ENCODE data around the gene BPIFB2. TPM values are rescaled to one million over a fixed set of nuclear protein-coding genes. Genes with fewer than 3 reads are reported as not detected.

Gene BPIFB2
- total RNA-seq, 1 donor from 2014 or later = not detected

DNA sequence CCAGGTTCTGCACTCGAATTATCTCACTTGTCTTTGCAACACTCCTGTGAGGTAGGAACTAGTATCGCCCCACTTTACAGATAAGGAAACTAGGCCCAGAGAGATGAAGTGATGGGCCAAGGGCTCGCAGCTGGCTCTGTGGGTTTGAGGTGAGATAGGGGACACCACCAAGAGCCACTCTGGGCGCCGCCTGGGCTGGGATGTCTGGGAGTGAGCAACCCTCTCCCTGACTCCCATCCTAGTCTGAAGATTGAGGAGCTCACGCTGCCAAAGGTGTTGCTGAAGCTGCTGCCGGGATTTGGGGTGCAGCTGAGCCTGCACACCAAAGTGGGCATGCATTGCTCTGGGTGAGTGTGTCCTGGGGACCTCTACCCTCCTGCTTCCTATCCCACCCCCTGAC, 51.6 kb downstream of the BPIFB2 start:
- Mint-ChIP-seq H3K9me3 (ENCODE audit: unreplicated experiment) (no peaks in the 10 kb centered on the region), H3K36me3 (ENCODE audit: low read depth, unreplicated experiment) (no peaks in the 10 kb centered on the region), H3K27ac (ENCODE audit: unreplicated experiment) (no peak overlapping the region), H3K4me1 (ENCODE audit: unreplicated experiment) (peaks cover 10% of the 10 kb centered on the region), H3K4me3 (ENCODE audit: unreplicated experiment) (no peak overlapping the region), H3K27me3 (ENCODE audit: unreplicated experiment) (peaks cover 2% of the 10 kb centered on the region)
- TF ChIP-seq CTCF (IDR thresholded peaks at IDR 0.05; ENCODE audit: unreplicated experiment) = no peak
- DNase-seq (ENCODE audit: low spot score) = no peak

GRCh38 chr20:33059741-33060390, 52.4 kb downstream of the BPIFB2 start:
- TF ChIP-seq CTCF (IDR thresholded peaks at IDR 0.05; ENCODE audit: unreplicated experiment) = no peak
- no peak for DNase-seq (ENCODE audit: low spot score)
- H3K4me3 Mint-ChIP-seq (ENCODE audit: unreplicated experiment) = no peak overlapping the region
- H3K4me1 Mint-ChIP-seq (ENCODE audit: unreplicated experiment) = peaks cover 10% of the 10 kb centered on the region
- peaks cover 2% of the 10 kb centered on the region for H3K27me3 Mint-ChIP-seq (ENCODE audit: unreplicated experiment)
- H3K27ac Mint-ChIP-seq (ENCODE audit: unreplicated experiment) = no peak overlapping the region
- no peaks in the 10 kb centered on the region for H3K36me3 Mint-ChIP-seq (ENCODE audit: low read depth, unreplicated experiment)
- H3K9me3 Mint-ChIP-seq (ENCODE audit: unreplicated experiment) = no peaks in the 10 kb centered on the region

- no peak overlapping the region for H3K4me3 Mint-ChIP-seq (ENCODE audit: unreplicated experiment)
- peaks cover 4% of the 10 kb centered on the region for H3K4me1 Mint-ChIP-seq (ENCODE audit: unreplicated experiment)
- no peaks in the 10 kb centered on the region for H3K36me3 Mint-ChIP-seq (ENCODE audit: low read depth, unreplicated experiment)
- no peaks in the 10 kb centered on the region for H3K27me3 Mint-ChIP-seq (ENCODE audit: unreplicated experiment)
- DNase-seq (ENCODE audit: low spot score) = no peak
- no peak overlapping the region for H3K27ac Mint-ChIP-seq (ENCODE audit: unreplicated experiment)
- H3K9me3 Mint-ChIP-seq (ENCODE audit: unreplicated experiment) = no peaks in the 10 kb centered on the region
- TF ChIP-seq CTCF (IDR thresholded peaks at IDR 0.05; ENCODE audit: unreplicated experiment) = no peak
These were observed 54.1 kb downstream of the BPIFB2 start for GRCh38 chr20:33061658-33062028.

DNA sequence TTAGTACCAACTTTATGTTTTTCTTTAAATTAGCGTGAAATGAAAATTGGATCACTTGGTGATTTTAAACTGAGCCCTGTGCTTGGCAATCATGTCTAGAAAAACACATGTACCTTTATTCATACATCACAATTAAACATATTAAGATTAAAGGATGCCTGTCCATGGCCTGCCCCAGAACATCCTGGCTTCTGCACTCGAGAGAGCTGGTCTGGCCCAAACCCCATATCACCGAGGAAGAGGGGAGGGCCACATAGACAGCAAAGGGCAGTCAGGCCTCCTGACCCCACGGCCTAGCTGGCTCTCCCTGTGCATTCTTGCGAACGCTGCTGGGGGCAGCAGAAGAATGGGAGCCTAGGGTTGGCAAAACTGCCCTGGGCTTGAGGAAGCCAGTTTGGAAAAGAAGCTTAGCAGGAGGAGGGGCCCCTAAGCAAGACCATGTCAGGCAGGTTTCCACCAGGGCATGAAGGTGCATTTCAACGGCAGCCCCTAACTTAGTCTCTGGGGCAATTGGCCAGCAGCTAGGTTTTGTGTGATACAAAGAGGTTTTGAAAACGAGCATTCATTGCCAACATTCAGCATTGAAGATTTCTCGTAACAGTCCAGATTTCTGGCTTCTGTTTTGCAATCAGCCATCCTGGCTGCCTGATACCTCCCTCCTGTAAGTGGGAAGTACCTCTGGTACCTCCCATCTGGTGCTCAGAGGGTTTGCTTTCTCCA, 54.8 kb downstream of the BPIFB2 start:
- TF ChIP-seq CTCF (IDR thresholded peaks at IDR 0.05; ENCODE audit: unreplicated experiment) = no peak
- no peaks in the 10 kb centered on the region for H3K36me3 Mint-ChIP-seq (ENCODE audit: low read depth, unreplicated experiment)

DNA sequence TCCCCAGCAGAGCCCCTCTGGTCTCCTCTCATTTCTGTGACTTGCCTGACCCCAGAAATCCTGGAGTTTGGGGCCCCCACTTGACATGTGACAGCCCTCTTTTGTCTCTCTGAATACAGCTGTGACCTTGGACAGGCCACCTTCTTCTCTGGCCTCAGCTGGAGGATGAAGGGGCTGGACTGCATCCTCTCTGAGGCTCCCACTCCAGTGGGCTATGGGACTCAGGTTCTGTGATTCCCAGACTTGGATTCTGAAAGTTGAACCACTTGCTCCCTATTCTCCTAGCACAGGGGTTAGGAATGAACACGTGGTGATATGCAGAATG, 55.3 kb downstream of the BPIFB2 start:
- Mint-ChIP-seq H3K4me1 (ENCODE audit: unreplicated experiment) (peaks cover 4% of the 10 kb centered on the region), H3K27me3 (ENCODE audit: unreplicated experiment) (peaks cover 3% of the 10 kb centered on the region), H3K9me3 (ENCODE audit: unreplicated experiment) (no peaks in the 10 kb centered on the region), H3K36me3 (ENCODE audit: low read depth, unreplicated experiment) (no peaks in the 10 kb centered on the region), H3K27ac (ENCODE audit: unreplicated experiment) (no peak overlapping the region), H3K4me3 (ENCODE audit: unreplicated experiment) (no peak overlapping the region)
- TF ChIP-seq CTCF (IDR thresholded peaks at IDR 0.05; ENCODE audit: unreplicated experiment) = no peak
- DNase-seq (ENCODE audit: low spot score) = no peak

More for the DNA sequence above, 54.8 kb downstream of the BPIFB2 start:
- Mint-ChIP-seq H3K4me3 (ENCODE audit: unreplicated experiment) (no peak overlapping the region), H3K27ac (ENCODE audit: unreplicated experiment) (no peak overlapping the region), H3K4me1 (ENCODE audit: unreplicated experiment) (peaks cover 4% of the 10 kb centered on the region), H3K27me3 (ENCODE audit: unreplicated experiment) (no peaks in the 10 kb centered on the region), H3K9me3 (ENCODE audit: unreplicated experiment) (no peaks in the 10 kb centered on the region)
- DNase-seq (ENCODE audit: low spot score) = no peak

Measured in endothelial cell (in vitro differentiated cells).